ENCODE results near the gene SLC6A8.
"Not testable (repeated sequence)": the region's sequence is repeated elsewhere in the genome, so short reads cannot be mapped to it uniquely, and the experiment has no call there.

SLC6A8 gene

GRCh38 chrX:153672531-153673427, 14.9 kb upstream of the SLC6A8 start:
- no peak for DNase-seq

GRCh38 chrX:153673428-153674218, 14.1 kb upstream of the SLC6A8 start, which contains the start of gene PNCK:
Gene PNCK, minus strand, starts transcription at chrX:153673813. Its CDS starts 737 bp downstream, at chrX:153673076.
- no peak for DNase-seq

GRCh38 chrX:153674219-153674851, 13.4 kb upstream of the SLC6A8 start:
- DNase-seq = no peak

GRCh38 chrX:153681175-153681574, 6.6 kb upstream of the SLC6A8 start:
- DNase-seq = no peak

- not testable (repeated sequence) for DNase-seq
Observed at GRCh38 chrX:153683486-153683885, 4.2 kb upstream of the SLC6A8 start.

- DNase-seq = no peak
Observed at GRCh38 chrX:153684467-153685155, 3.1 kb upstream of the SLC6A8 start.

GRCh38 chrX:153685156-153685536, 2.6 kb upstream of the SLC6A8 start:
- DNase-seq = no peak

GRCh38 chrX:153685751-153686696, 1.7 kb upstream of the SLC6A8 start:
- no peak for DNase-seq

GRCh38 chrX:153686711-153687110, 1.0 kb upstream of the SLC6A8 start:
- DNase-seq = no peak

GRCh38 chrX:153688071-153688470, 345 bp downstream of the SLC6A8 start:
- no peak for DNase-seq

- DNase-seq = no peak
Observed at GRCh38 chrX:153688506-153688905, 780 bp downstream of the SLC6A8 start.

- DNase-seq = no peak
Observed at GRCh38 chrX:153688911-153689590, 1.3 kb downstream of the SLC6A8 start.

- DNase-seq = no peak
Observed at GRCh38 chrX:153689654-153690465, 2.1 kb downstream of the SLC6A8 start.

- DNase-seq = no peak
Observed at GRCh38 chrX:153690466-153690865, 2.7 kb downstream of the SLC6A8 start.

- DNase-seq = not testable (repeated sequence)
Observed at GRCh38 chrX:153691032-153691827, 3.5 kb downstream of the SLC6A8 start.

GRCh38 chrX:153692003-153692402, 4.3 kb downstream of the SLC6A8 start:
- DNase-seq = no peak

- no peak for DNase-seq
Observed at GRCh38 chrX:153692611-153693156, 5.0 kb downstream of the SLC6A8 start.

GRCh38 chrX:153693216-153694086, 5.7 kb downstream of the SLC6A8 start:
- DNase-seq = no peak

Data from cortex of kidney (tissue), 1 donor.